Stimulated activated CD4-positive, alpha-beta T cell treated with anti-CD3 and anti-CD28 coated beads, Interleukin-2, amount 100 ng/mL, for 4 hours (primary cell): ENCODE data around the gene KIFC3.
"Not testable (repeated sequence)": the region's sequence is repeated elsewhere in the genome, so short reads cannot be mapped to it uniquely, and the experiment has no call there.

Experiments
- DNase-seq: peaks from one replicate; pipeline ENCODE4 v3.0.0-alpha.2; 2020; ENCODE audit warnings: low read depth

Gene KIFC3

GRCh38 chr16:57803134-57803990 lies 1.1 kb upstream of the KIFC3 start:
- no peak for DNase-seq

GRCh38 chr16:57801809-57802340 lies 416 bp downstream of the KIFC3 start:
- no peak for DNase-seq

GRCh38 chr16:57801098-57801808 lies 1.0 kb downstream of the KIFC3 start:
- DNase-seq: no peak

GRCh38 chr16:57800200-57801097 lies 1.8 kb downstream of the KIFC3 start:
- no peak for DNase-seq

GRCh38 chr16:57799600-57800199 lies 2.6 kb downstream of the KIFC3 start:
- DNase-seq: no peak

GRCh38 chr16:57798953-57799599 lies 3.2 kb downstream of the KIFC3 start:
- no peak for DNase-seq

GRCh38 chr16:57798267-57798810 lies 4.0 kb downstream of the KIFC3 start:
- DNase-seq: no peak

GRCh38 chr16:57797526-57798266 lies 4.6 kb downstream of the KIFC3 start:
- DNase-seq: no peak

- no peak for DNase-seq
Measured at GRCh38 chr16:57797216-57797525, 5.1 kb downstream of the KIFC3 start.

GRCh38 chr16:57796014-57796413 lies 6.3 kb downstream of the KIFC3 start:
- DNase-seq: not testable (repeated sequence)

GRCh38 chr16:57795431-57795878 lies 6.8 kb downstream of the KIFC3 start:
- DNase-seq: no peak

GRCh38 chr16:57794849-57795430 lies 7.4 kb downstream of the KIFC3 start:
- DNase-seq: no peak

- no peak for DNase-seq
Measured at GRCh38 chr16:57791893-57792461, 10.3 kb downstream of the KIFC3 start.

- DNase-seq: no peak
Measured at GRCh38 chr16:57791195-57791892, 10.9 kb downstream of the KIFC3 start.

GRCh38 chr16:57788951-57789350 lies 13.3 kb downstream of the KIFC3 start:
- DNase-seq: no peak

GRCh38 chr16:57788252-57788841 lies 13.9 kb downstream of the KIFC3 start:
- DNase-seq: no peak

- DNase-seq: no peak
Measured at GRCh38 chr16:57787519-57787905, 14.8 kb downstream of the KIFC3 start.
